Measurements from ENCODE around the gene MN1. TPM values are rescaled to one million over a fixed set of nuclear protein-coding genes. Genes with fewer than 3 reads are reported as not detected.

MN1 gene
- polyA plus RNA-seq, 3 donors, result 7.8 to 13.7 (median 9.8) TPM

DNA sequence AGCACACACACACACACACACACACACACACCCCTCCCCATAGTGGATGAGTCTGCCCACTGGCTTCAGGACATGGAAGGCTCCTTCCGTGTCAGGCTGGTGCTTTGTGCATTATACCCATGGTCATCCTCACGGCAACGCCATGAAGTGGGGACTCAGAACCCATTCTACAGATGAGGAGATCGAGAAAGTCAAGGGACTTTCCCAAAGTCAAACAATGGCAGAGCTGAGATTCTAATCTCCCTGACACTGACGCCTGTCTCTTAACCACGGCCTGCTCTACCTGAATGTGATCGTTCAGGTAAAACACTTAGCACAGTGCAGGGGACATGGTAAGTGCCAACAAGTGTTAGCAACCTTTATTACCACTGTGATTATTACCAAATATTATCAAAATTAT is 4.3 kb upstream of the MN1 start:
- no peak for DNase-seq (ENCODE audit: extremely low read depth in 1 of 11, low read depth in 9 of 11, low spot score in 4 of 11)

GRCh38 chr22:27804470-27805297 is 3.1 kb upstream of the MN1 start:
- DNase-seq (ENCODE audit: extremely low read depth in 1 of 11, low read depth in 9 of 11, low spot score in 4 of 11), result no peak

DNA sequence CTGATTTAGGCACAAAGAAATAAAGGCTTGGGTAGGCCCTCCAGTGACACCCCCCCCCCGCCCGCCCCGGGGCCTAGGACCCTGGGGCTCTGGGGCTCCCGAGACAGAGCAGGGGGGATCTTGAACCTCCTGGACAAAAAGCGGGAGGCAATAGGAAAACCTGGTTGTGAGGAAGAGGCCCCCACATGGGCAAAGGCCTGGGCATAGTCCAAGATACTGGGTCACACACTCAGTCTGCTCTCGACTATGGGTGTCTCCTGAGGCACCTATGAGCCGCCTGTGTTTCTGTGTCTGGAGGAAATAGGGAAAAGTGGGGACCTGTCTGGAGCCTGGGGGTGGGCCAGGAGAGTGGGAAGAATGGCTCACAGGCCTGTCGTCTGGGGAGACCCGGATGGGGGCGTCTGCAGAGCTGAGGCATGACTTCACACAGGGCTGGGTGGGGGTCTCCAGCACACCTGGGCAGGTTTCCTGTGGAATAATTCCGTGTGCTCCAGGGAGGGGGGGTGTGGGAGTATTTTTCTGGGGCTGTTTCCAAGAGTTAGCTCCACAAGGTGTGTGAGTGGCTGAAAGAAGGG is 2.4 kb upstream of the MN1 start:
- DNase-seq (ENCODE audit: extremely low read depth in 1 of 11, low read depth in 9 of 11, low spot score in 4 of 11), result no peak

GRCh38 chr22:27802346-27803073 is 954 bp upstream of the MN1 start:
- no peak for DNase-seq (ENCODE audit: extremely low read depth in 1 of 11, low read depth in 9 of 11, low spot score in 4 of 11)

DNA sequence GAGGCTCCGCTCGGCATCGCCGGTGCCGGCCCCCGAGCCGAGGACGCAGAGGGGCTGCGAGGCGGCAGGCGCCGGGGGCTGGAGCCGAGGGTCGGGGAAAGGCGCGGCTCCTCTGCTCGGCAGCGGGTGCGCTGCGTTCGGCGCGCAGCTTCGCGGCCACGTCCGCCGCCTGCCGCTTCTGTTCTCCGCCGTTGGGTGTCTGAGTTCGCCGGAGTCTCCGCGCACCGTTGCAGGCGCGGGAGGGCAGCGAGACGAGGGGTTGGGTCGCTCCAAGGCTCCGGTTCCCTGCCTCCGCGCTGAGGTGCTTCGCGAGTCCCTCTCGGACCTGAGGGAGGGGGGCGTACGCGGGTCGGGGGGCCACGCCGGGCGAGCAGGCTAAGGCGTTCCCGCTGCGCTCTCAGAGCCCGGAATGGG is 347 bp downstream of the MN1 start:
- no peak for DNase-seq (ENCODE audit: extremely low read depth in 1 of 11, low read depth in 9 of 11, low spot score in 4 of 11)

DNA sequence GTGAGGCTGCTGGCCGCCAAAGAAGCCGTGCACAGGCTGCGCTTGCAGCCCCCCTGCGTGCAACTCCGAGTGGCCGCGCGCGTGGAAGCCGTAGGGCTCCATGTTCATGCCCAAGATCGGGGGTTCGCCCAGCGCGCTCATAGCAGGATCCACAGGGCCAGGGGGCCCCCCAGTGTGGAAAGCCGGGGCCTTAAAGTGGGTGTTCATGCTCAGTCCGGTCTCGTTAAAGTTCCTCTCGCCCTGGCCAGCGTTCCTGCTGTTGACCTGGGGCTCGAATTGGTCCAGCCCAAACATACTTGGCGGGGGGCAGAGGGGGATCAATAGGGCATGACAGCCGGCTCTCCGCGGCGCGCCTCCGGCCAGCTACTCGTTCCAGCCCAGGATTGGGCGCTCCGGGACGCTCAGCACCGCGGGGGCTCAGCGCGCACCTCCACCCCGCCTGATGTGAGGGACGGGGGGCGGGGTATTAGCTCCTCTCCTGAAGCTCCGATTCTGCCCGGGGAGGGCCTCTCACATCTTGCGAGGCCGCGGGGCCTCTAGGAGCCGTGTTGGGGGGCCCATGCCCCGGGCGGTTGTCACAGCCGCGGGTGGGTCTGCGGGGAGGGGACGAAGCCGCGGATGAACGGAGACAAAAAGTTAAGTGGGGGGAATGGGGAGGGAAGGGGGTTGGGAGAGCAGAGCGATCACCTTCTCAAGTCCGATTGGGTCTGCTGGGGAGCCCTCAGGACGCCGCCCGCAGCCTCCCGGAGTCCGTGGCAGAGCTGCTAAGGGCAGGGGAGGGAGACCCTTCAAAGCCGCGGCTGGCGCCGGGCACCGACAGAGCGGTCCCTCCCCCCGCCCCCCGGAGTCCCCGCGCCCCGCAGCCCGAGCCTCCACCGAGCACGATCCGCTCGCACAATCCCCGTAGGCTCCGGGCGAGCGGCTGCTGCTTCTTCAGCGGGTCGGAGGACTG is 1.0 kb downstream of the MN1 start:
- no peak for DNase-seq (ENCODE audit: extremely low read depth in 1 of 11, low read depth in 9 of 11, low spot score in 4 of 11)

DNA sequence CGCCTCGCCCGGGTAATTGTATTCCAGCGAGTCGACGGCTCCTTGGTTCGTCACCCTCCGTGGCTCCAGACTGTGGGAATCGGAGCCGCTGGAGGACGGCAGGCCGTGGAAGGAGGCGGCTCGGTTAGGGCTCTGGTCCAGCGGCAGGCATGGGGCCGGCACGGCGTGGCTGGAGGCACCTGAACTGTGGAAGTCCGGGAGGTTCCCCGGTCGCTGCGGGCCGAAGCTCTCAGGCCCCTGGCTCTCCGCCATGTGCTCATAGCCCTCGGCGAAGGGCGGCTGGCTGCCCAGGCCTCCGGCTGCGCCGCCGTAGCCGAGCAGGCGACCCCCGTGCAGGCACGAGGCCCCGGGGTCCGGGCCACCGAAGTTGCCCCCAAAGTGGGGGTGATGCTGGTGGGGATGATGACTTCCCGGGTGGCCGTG is 1.7 kb downstream of the MN1 start:
- DNase-seq (ENCODE audit: extremely low read depth in 1 of 11, low read depth in 9 of 11, low spot score in 4 of 11), result no peak

GRCh38 chr22:27799015-27799826 is 2.3 kb downstream of the MN1 start:
- no peak for DNase-seq (ENCODE audit: extremely low read depth in 1 of 11, low read depth in 9 of 11, low spot score in 4 of 11)

- DNase-seq (ENCODE audit: extremely low read depth in 1 of 11, low read depth in 9 of 11, low spot score in 4 of 11), result no peak
These were observed 3.0 kb downstream of the MN1 start for GRCh38 chr22:27798511-27799014.

GRCh38 chr22:27797520-27798391 is 3.8 kb downstream of the MN1 start:
- DNase-seq (ENCODE audit: extremely low read depth in 1 of 11, low read depth in 9 of 11, low spot score in 4 of 11), result no peak

DNA sequence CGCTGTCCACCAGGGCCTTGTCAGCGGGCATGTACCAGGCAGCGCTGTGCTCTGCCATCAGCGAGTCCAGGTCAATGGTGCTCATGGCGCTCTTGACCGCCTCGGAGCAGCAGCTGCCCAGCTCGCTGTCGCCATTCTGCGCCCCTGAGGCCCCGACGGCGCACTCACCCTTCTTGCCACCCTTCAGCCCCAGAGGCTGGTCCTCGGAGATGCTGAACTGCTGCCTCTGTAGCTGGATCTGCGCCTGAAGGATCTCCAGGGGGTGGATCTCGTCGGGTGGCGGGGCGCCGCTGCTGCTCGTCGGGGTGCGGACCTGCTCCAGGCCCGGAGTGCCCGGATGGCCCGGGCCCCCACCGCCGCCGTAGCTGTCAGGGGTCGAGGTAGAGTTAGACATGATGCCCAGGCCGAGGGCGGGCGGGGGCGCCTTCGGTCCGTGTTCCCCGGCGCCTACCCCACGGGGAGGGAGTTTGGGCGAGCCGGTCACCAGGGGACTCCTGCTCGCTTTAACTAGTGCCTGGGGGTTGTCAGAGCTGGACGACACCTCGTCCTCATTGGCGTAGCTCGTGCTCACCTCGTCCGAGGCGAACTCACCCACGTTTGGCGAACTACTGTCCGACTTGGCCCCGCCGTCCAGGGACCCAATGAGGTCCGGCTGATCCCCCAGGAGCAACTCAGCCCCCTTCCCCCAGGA is 4.6 kb downstream of the MN1 start:
- DNase-seq (ENCODE audit: extremely low read depth in 1 of 11, low read depth in 9 of 11, low spot score in 4 of 11), result no peak

DNA sequence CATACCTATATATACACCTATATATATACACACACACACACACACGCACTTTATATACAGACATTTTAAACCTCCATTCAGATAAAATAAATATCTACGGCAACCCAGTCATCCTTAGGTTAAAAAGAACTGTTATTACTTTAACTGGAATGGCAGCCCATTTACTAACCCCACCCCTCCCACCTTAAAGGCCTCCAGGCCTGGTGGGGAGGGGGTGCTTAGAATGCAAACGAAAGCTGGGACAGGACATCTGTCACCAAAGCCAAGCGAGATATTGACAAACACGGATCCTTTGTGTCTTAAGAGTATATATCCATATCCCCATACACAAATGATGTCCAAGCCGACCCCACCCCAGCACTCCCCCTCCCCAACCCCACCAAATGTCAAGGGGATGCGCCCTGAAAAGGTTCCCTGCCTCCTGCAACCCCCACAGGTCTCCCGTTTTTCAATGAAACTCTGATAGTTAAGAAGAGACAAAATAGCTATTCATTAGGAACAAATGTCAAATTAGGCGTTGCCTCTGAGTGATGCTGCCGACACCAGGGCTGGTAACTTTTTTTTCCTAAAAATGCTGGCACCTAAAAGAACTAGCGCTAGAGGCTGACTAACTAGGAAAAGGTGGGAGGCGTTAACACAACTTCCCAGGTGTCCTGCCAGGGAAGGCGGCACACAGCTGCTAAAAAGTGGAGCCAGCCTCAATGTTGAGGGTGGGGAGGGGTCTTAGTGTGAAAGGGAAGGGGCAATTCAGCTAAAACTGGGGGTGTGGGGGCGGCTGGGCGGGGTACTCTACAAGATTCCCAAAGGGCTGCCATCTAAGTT is 5.6 kb downstream of the MN1 start:
- DNase-seq (ENCODE audit: extremely low read depth in 1 of 11, low read depth in 9 of 11, low spot score in 4 of 11), result no peak

DNA sequence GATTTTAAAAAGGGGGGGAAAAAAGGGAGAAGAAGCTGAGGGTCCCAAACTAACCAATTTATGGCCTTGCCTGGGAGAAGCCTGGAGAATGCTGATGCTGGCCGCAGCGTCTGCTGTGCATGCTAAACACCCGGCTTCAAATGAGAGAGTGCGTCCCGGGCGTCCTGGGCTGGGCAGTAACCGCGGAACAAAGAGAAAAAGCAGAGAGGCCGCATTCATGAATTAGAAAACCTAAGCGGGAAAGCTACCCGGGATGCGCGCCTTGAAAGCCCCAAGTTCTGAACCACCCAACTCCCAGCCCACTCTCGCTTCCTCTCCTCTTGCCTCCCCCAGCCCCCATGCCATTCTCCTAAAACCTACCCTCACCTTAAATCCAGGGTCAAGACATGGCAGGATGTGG is 6.5 kb downstream of the MN1 start:
- DNase-seq (ENCODE audit: extremely low read depth in 1 of 11, low read depth in 9 of 11, low spot score in 4 of 11), result no peak

GRCh38 chr22:27794226-27794625 is 7.3 kb downstream of the MN1 start:
- no peak for DNase-seq (ENCODE audit: extremely low read depth in 1 of 11, low read depth in 9 of 11, low spot score in 4 of 11)

- no peak for DNase-seq (ENCODE audit: extremely low read depth in 1 of 11, low read depth in 9 of 11, low spot score in 4 of 11)
These were observed 8.0 kb downstream of the MN1 start for GRCh38 chr22:27793576-27793975.

Data from renal cortex interstitium (tissue), 11 donors.